ENCODE data around the gene HSPB2. TPM values are rescaled to one million over a fixed set of nuclear protein-coding genes. Genes with fewer than 3 reads are reported as not detected.

The HSPB2 gene
- total and polyA plus RNA-seq, 2 of the 8 experiments (the other 6 are each of a cell fraction or from before 2014, with no cell fraction given): 0.32 to 0.86 TPM

DNA sequence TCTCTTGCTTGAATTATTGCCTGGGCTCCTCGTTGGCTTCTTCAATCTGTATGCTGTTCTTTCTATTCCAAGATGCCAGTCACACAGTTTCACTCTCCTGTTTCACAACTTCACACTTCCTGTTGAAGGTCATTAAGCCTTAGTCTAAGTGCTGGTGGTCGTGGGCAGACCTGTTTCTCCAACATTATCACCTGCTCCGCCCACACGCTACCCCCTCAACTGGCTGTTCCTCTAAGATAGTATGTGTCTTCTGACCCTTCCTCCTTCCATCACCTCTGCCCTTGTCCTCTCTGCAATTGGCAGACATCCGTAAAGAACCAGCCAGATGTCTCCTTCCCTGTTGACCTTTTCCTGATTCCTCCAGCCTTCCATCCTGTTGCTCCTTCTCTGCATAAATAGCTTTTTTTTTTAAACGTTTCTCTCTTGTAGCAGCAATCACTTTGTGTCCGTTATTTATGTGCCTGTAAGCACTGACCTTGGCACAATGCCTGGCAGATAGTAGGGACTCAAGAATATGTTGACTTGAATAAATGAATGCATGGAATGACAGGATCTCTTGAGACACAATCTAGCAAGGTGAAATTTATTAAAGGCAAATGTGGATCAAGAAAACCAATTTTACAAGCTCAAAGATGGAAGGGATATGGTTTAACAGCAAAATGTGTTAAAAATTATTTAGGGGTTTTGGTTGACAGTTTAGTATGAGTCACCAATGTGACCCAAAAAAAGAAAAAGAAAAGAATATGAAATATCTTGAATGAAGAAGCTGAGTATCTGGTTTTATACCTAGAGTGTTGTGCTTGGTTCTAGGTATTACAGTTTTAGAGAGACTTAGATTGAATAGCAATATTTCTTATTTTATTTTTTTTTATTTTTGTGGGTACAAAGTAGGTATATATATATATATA, 37.2 kb downstream of the HSPB2 start:
- DNase-seq (ENCODE audit: low read depth in 1 of 2, low spot score in 2 of 2) (no peak), FAIRE-seq (no peak)
- POLR2A ChIA-PET (ENCODE audit: partially characterized antibody): interaction anchor here (0.9 to 1.1 kb wide), 3 partner anchors 9 to 23 kb away, joined by 3 to 6 read pairs (median 4); no protein-coding TSS in a partner anchor

More for the DNA sequence above, 37.2 kb downstream of the HSPB2 start:
- H4K91ac ChIP-seq (replicated peaks; ENCODE audit: insufficient read length, low read length): no peak overlapping the region
- H3K27me3 ChIP-seq (replicated peaks in 1 of 4; ENCODE audit: control insufficient read depth in 3 of 4, extremely low read depth in 1 of 4, insufficient read depth in 3 of 4, low read length in 3 of 4): no peaks in the 10 kb centered on the region
- H2BK15ac ChIP-seq (ENCODE audit: low read length): no peak overlapping the region
- H2BK12ac ChIP-seq (ENCODE audit: low read depth, low read length): no peak overlapping the region
- no peak overlapping the region for H3K14ac ChIP-seq (ENCODE audit: insufficient read length)
- H3K18ac ChIP-seq (ENCODE audit: extremely low read depth, low read length): no peak overlapping the region
- 0 out of 2 replicates have a peak, but pooled peaks cover 2% of the 10 kb centered on the region for H3K79me1 ChIP-seq (ENCODE audit: low read depth, low read length)
- H3K56ac ChIP-seq (replicated peaks; ENCODE audit: insufficient read length, low read depth, low read length): no peak overlapping the region
- no peak for TF ChIP-seq SP4 (IDR thresholded peaks at IDR 0.05; ENCODE audit: low read length)
- no peak for TF ChIP-seq CEBPB (IDR thresholded peaks at IDR 0.05; ENCODE audit: low read depth, low read length)
- no peak for TF ChIP-seq POU5F1 (IDR thresholded peaks at IDR 0.05; ENCODE audit: low read depth, low read length)
- no peak for TF ChIP-seq CHD2 (IDR thresholded peaks at IDR 0.05; ENCODE audit: low read length)
- no peak overlapping the region for H3K4ac ChIP-seq (replicated peaks; ENCODE audit: insufficient read length, low read depth, low read length)
- H2BK20ac ChIP-seq (ENCODE audit: low read length): no peak overlapping the region
- H3K27ac ChIP-seq (ENCODE audit: low read depth, low read length): no peak overlapping the region
- CTCF ChIA-PET (ENCODE audit: partially characterized antibody): interaction anchor here (0.7 to 0.9 kb wide), 3 partner anchors 9 to 20 kb away, joined by 3 to 6 read pairs (median 3); partner anchors contain the start of gene DIXDC1
- H4K5ac ChIP-seq (ENCODE audit: insufficient read length, low read depth, low read length): no peak overlapping the region
- H2AFZ ChIP-seq (ENCODE audit: low read length): no peak overlapping the region
- H3K4me1 ChIP-seq (replicated peaks in 1 of 4; ENCODE audit: control insufficient read depth in 3 of 4, insufficient read depth in 4 of 4, low read length in 3 of 4): no peaks in the 10 kb centered on the region
- peaks cover 0 to 3% (median 0%) of the 10 kb centered on the region in 4 experiments; a peak in 1 of 8 replicates for H3K36me3 ChIP-seq (ENCODE audit: control insufficient read depth in 2 of 4, insufficient read depth in 4 of 4, low read length in 3 of 4)
- H2AK5ac ChIP-seq (ENCODE audit: low read depth, low read length): no peak overlapping the region
- no peak overlapping the region for H3K9ac ChIP-seq (replicated peaks in 1 of 4; ENCODE audit: extremely low read depth in 1 of 4, low read depth in 3 of 4, low read length in 3 of 4)
- H3K4me3 ChIP-seq (ENCODE audit: extremely low read depth in 1 of 4, insufficient read depth in 2 of 4, low read depth in 3 of 4, low read length in 4 of 4): no peak overlapping the region
- no peak overlapping the region for H4K8ac ChIP-seq (ENCODE audit: extremely low read depth, insufficient read depth, low read length)
- no peak overlapping the region for H2BK120ac ChIP-seq (replicated peaks; ENCODE audit: low read depth, low read length)
- no peaks in the 10 kb centered on the region for H4K20me1 ChIP-seq (replicated peaks in 1 of 2; ENCODE audit: control insufficient read depth in 1 of 2, insufficient read depth in 2 of 2, low read length in 2 of 2)
- no peaks in the 10 kb centered on the region for H3K23me2 ChIP-seq (ENCODE audit: low read depth, low read length)
- H2BK5ac ChIP-seq (ENCODE audit: low read depth, low read length): no peak overlapping the region
- H3K4me2 ChIP-seq (ENCODE audit: insufficient read depth in 1 of 2, low read depth in 2 of 2, low read length in 2 of 2): no peak overlapping the region
- WGBS, 2 experiments (ENCODE audit: extremely low coverage in 1 of 2, insufficient coverage in 1 of 2, insufficient read length in 1 of 2, insufficient replicate concordance in 2 of 2, low coverage in 1 of 2, low lambda C conversion rate in 2 of 2, missing lambda C conversion rate in 1 of 2): 69% methylated on average over 7 of the region's 7 CpGs; no CpG with 5 or more reads in 1 of the 2 experiments
- no peak overlapping the region for H3K23ac ChIP-seq (ENCODE audit: insufficient read length)
- no peaks in the 10 kb centered on the region for H3K79me2 ChIP-seq (ENCODE audit: control insufficient read depth in 1 of 2, insufficient read depth in 2 of 2, low read length in 2 of 2)
- no peaks in the 10 kb centered on the region for H3K9me3 ChIP-seq (ENCODE audit: insufficient read depth in 2 of 2, low read depth in 1 of 2, low read length in 1 of 2)
